GM12875 (cell line): ENCODE results near the gene RHOF.

ENCODE experiments used
- H3K4me3 ChIP-seq: one replicate; pipeline ENCODE4 v1.5.1; 2011; ENCODE audit warnings: low read depth, low read length, control low read depth
- TF ChIP-seq, protein P1 (sequence below): IDR thresholded peaks from 2 replicates; pipeline ENCODE4 v1.5.1; 2011; ENCODE audit warnings: low read depth, mild to moderate bottlenecking, control low read depth, inconsistent platforms, low read length, moderate library complexity, borderline replicate concordance; ENCODE audit not compliant: insufficient read depth

The RHOF gene

DNA sequence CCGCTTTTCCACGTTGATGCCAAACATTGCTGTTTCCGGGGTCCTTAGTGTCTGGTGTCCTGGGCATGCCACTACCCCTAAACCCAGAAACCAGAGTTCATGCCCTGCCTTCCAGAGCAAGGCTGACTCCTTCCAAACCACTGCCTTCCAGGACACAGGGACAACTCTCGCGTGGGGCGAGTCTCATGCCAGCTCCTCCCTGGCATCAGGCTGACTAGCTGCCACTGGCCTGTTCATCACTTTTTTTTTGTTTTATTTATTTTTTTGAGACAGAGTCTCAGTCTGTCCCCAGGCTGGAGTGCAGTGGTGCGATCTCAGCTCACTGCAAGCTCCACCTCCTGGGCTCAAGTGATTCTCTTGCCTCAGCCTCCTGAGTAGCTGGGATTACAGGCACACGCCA lies 15.1 kb upstream of the RHOF start:
- TF ChIP-seq, protein P1, sequence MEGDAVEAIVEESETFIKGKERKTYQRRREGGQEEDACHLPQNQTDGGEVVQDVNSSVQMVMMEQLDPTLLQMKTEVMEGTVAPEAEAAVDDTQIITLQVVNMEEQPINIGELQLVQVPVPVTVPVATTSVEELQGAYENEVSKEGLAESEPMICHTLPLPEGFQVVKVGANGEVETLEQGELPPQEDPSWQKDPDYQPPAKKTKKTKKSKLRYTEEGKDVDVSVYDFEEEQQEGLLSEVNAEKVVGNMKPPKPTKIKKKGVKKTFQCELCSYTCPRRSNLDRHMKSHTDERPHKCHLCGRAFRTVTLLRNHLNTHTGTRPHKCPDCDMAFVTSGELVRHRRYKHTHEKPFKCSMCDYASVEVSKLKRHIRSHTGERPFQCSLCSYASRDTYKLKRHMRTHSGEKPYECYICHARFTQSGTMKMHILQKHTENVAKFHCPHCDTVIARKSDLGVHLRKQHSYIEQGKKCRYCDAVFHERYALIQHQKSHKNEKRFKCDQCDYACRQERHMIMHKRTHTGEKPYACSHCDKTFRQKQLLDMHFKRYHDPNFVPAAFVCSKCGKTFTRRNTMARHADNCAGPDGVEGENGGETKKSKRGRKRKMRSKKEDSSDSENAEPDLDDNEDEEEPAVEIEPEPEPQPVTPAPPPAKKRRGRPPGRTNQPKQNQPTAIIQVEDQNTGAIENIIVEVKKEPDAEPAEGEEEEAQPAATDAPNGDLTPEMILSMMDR, result no peak
- no peak overlapping the region for H3K4me3 ChIP-seq

DNA sequence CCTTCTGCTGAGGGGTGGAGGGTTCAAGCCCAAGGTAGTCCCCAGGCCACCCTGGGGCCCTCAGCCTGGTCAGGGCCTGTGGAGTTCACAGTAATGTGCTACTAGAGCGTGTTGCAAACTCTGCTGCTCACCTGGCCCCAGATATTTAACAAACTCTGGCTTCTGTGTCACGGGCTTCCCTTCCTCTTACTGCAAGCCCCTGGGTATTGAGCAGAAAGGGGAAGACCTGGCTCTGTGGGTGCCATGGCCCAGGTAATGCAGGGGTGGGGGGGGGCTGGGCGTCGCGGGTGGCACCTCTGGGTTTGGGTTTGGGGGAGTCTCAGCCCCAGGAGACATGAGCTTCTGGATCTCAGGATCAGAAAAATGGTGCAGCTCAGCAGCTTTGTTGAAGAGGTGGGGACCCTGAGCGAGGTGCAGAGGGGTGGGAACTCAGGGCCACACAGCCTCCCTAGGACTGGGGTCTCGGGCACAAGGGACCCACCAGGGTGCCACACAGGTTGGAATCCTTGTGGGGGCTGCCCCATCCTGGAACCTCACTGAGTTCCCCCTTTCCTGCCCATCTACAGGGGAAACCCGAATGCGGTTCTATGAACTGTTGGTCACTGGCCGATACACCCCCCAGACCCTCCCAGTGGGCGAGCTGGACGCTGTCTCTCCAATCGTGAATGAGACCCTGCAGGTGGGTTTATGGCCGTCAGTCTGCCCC lies 14.3 kb upstream of the RHOF start:
- TF ChIP-seq, protein P1, result no peak

DNA sequence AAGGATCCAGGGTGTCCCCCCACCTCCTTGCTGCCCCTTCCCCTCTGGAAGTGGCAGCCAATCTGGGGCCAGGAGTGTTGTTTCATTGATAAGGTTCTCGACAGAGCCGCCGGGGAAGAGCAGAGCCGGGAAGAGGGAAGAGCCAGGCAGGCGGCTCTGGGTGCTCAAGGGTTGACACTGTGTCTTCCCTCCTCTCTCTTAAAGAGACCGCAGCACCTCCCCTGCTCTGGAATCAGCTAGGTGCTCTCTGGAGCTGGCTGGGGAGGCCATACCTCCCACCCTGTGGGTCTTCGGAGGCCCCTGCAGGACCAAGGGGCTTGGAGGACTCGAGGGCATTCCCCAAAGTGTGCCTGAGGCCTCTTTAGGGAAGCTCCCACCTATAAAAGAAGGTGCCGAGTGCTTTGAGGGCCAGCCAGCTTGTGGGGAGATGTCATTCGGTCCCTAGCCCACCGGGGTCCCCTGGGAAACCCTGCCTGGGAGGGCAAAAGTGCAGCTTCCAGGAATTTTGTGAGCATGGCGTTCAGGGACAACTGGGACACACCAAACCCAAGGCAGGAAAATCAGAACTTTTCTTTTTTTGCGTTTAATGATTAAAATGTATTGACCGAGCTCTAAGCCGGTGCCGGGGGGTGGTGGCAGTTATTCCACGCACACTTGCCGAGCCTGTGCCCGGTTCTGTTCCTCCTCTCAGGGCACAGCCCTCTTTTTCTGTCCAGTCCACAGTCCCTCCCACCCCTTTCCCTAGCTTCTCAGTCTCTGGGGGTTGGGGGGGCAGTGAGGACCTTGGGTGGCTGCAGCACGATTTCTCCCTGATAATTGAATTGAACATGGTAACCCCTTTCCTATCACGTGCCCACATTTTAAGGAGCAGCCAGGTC lies 13.3 kb upstream of the RHOF start:
- H3K4me3 ChIP-seq, result peak overlapping the region; percentile 55
- TF ChIP-seq, protein P1, result no peak

More for the DNA sequence above, 14.3 kb upstream of the RHOF start:
- no peak overlapping the region for H3K4me3 ChIP-seq

DNA sequence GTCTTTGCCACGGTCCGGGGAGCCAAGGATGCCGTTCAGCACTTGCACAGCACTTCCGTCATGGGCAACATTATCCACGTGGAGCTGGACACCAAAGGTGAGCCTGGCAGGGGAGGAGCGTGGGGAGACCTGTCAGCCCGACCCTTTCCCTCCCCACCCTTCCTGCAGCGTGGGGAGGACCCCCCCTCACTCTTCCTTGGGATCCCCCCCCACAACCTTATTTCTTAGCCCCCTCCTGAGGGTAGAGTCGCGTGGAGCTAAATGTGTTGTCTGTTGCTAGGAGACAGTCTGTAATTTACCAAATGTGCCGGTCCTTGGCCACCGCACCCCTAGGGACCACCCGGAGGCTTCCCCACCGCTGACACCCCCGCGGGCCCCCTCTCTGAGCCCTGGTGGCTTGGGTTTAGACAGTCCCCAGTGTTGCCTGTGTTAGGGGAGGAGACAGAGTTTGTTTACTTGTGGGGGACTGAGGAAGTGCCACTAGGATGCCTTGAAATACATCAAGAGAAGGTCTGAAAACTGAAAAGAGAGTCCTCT lies 12.6 kb upstream of the RHOF start:
- H3K4me3 ChIP-seq, result peak overlapping the region; percentile 55

DNA sequence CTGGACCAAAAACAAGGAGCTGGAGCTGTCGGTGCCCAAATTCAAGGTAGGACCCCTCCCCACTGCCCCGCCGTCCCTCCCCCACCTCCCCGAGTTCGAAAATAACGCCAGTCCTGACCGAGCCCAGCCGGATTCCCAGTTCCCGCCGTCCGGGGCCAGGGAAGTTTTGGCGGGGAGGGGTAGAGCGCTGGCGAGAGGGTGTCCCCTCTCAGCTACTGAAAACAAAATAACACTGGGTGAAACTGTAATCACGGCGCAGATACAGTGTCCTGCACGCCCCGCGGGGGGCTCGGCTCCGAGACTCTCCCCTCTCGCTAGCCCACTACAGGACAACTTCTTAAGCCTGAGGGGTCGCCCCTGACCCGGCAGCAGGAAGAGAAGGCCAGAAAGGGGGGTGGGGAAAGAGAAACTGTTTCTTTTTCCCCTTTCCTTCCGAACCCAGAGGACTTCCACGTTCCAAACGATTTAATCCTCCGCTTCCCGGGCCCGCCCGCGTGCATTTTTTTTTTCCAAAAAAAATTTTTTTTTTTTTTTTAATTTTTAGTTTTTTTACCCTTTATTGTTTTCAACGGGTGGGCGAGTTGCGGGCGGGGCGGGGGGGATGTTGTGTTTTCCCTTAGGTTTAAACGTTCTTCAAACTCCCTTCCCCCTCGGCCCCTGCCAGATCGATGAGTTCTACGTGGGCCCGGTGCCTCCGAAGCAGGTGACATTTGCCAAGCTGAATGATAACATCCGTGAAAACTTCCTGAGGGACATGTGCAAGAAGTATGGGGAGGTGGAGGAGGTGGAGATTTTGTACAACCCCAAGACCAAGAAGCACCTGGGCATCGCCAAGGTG lies 11.9 kb upstream of the RHOF start:
- TF ChIP-seq, protein P1, result no peak
- peak overlapping the region; percentile 91 for H3K4me3 ChIP-seq

More for the DNA sequence above, 12.6 kb upstream of the RHOF start:
- TF ChIP-seq, protein P1, result no peak

DNA sequence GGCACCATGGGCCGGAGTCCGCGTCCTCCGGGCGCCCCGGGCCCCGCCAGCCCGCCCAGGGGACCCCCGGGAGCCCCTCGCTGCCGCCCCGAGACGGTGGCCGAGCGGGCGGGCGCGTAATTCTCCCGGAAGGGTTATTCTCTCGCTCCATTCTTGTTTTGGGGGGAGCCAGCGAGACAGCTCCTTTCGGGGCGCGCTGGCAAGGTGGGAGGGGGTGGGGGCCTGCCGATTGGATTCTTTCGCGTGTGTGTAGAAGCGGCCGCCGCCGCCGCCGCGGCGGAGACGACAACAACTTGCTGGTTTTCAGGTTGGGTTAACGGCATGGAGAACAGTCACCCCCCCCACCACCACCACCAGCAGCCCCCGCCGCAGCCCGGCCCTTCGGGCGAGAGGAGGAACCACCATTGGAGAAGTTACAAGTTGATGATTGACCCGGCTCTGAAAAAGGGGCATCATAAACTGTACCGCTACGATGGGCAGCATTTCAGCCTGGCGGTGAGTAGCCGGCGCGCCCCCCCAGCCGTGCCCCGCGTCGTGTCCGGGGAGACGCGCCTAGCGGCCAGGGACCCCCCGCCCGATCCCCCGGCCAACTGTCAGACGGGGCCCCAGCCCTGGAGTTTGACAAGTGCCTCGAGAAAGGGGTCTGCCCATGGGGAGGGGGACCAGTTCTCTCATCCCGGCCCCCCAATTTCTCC lies 11.1 kb upstream of the RHOF start:
- TF ChIP-seq, protein P1, result no peak
- H3K4me3 ChIP-seq, result peak overlapping the region; percentile 91
